Measurements from ENCODE around the gene CTSF. TPM values are rescaled to one million over a fixed set of nuclear protein-coding genes. Genes with fewer than 3 reads are reported as not detected.

CTSF gene
- total and polyA plus RNA-seq, 2 of the 8 experiments (the other 6 are each of a cell fraction or from before 2014, with no cell fraction given) = 0.58 to 2.3 TPM

DNA sequence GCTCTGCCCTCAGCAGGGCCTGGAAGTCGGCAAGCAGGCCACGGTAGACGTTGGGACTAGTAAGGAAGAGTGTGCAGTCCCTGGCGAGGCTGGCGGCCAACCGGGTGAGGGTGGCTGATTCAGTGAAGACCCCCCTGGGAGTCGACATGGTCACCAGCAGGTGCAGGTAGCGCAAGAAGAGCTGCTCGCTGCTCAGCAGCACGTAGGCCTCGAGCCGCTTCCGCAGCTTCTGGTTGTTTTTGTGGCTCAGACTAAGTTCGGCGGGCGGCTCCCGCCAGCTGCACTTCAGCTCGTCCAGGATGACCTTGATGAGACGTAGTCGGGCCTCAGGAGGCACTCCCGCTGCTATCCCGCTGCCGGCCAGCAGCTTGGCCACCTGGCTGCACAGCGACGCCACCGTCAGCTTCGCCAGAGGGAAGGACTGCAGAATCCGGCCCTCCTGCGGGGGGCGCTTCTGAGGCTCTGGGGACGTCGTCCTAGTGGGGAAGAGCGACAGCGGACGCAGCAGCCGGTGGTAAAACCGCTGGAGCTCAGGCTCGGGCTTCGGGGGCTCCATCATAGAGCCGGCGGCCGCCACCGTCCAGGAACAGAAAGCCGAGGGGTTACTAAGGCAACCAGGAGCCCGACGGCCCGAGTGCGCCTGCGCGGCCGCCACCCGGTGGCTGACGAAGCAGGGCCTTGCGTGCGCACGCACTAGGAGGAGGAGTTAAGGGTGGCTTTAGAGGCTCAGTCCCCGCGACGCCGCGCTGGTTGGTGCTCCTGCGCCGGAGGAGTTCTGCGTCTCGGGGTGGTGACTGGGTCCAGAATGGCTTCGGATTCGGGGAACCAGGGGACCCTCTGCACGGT, 24.3 kb upstream of the CTSF start, which contains the start of the genes CCDC87 and CCS (continued):
- TF ChIP-seq, protein P1, sequence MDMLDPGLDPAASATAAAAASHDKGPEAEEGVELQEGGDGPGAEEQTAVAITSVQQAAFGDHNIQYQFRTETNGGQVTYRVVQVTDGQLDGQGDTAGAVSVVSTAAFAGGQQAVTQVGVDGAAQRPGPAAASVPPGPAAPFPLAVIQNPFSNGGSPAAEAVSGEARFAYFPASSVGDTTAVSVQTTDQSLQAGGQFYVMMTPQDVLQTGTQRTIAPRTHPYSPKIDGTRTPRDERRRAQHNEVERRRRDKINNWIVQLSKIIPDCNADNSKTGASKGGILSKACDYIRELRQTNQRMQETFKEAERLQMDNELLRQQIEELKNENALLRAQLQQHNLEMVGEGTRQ (IDR thresholded peaks at IDR 0.05; ENCODE audit: low read length) = peak; percentile 6; the same call in 1 of the 2 replicates
- peak; percentile 72 for TF ChIP-seq KDM4A (IDR thresholded peaks at IDR 0.05; ENCODE audit: low read depth, low read length, severe bottlenecking)
- TF ChIP-seq, protein P2, sequence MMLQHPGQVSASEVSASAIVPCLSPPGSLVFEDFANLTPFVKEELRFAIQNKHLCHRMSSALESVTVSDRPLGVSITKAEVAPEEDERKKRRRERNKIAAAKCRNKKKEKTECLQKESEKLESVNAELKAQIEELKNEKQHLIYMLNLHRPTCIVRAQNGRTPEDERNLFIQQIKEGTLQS (IDR thresholded peaks at IDR 0.05; ENCODE audit: insufficient read depth, low read depth, low read length) = no peak
- TF ChIP-seq BACH1 (IDR thresholded peaks at IDR 0.05; ENCODE audit: low read length) = no peak
- TF ChIP-seq ZNF274 (IDR thresholded peaks at IDR 0.05; ENCODE audit: borderline replicate concordance, extremely low read depth, low read length) = no peak
- no peak for TF ChIP-seq SP2 (IDR thresholded peaks at IDR 0.05; ENCODE audit: low read length)
- TF ChIP-seq POLR2A (IDR thresholded peaks at IDR 0.05; ENCODE audit: control extremely low read depth in 1 of 2, low read depth in 2 of 2, low read length in 2 of 2) = peak; percentile 42 to 79; a peak in 2 of 3 replicates
- peak; percentile 51; the same call in 1 of the 2 replicates for TF ChIP-seq SRF (IDR thresholded peaks at IDR 0.05; ENCODE audit: low read depth, low read length)
- no peak for TF ChIP-seq PHF8 (conservative IDR thresholded peaks at IDR 0.05; ENCODE audit: low read depth, low read length)
- TF ChIP-seq KDM1A (IDR thresholded peaks at IDR 0.05; ENCODE audit: borderline replicate concordance, low read length) = no peak; the same call in 1 of the 2 replicates
- TF ChIP-seq SP1 (IDR thresholded peaks at IDR 0.05; ENCODE audit: low read depth, low read length) = 0 out of 2 replicates have a peak, but pooled peaks have one; percentile 26
- TF ChIP-seq SIX5 (IDR thresholded peaks at IDR 0.05; ENCODE audit: low read depth, low read length) = no peak
- TF ChIP-seq TCF12 (IDR thresholded peaks at IDR 0.05; ENCODE audit: low read depth, low read length) = peak; percentile 85; the same call in 1 of the 2 replicates
- peak; percentile 79 for TF ChIP-seq TAF1 (IDR thresholded peaks at IDR 0.05; ENCODE audit: low read depth, low read length)
- peak; percentile 68 to 80; a peak in 2 of 4 replicates for TF ChIP-seq SIN3A (conservative IDR thresholded peaks at IDR 0.05 in 1 of 2, IDR thresholded peaks at IDR 0.05 in 1 of 2; ENCODE audit: low read depth in 1 of 2, low read length in 2 of 2)
- peak; percentile 54 for TF ChIP-seq CREB1 (IDR thresholded peaks at IDR 0.05)
- TF ChIP-seq CHD1 (IDR thresholded peaks at IDR 0.05; ENCODE audit: low read depth, low read length) = no peak
- TF ChIP-seq POLR2AphosphoS5 (IDR thresholded peaks at IDR 0.05; ENCODE audit: low read depth, low read length) = peak; percentile 87
- peak; percentile 59 for TF ChIP-seq ASH2L (IDR thresholded peaks at IDR 0.05; ENCODE audit: low read length)
- 0 out of 2 replicates have a peak, but pooled peaks have one; percentile 29 for TF ChIP-seq GABPA (IDR thresholded peaks at IDR 0.05; ENCODE audit: borderline replicate concordance, insufficient read depth, low read length)
- no peak for TF ChIP-seq RNF2 (IDR thresholded peaks at IDR 0.05; ENCODE audit: borderline replicate concordance, low read depth, low read length, missing control alignments, poor library complexity, severe bottlenecking)
- 0 out of 2 replicates have a peak, but pooled peaks have one; percentile 3 for TF ChIP-seq TEAD4 (IDR thresholded peaks at IDR 0.05; ENCODE audit: low read depth, low read length)
- no peak for TF ChIP-seq BRCA1 (IDR thresholded peaks at IDR 0.05; ENCODE audit: low read depth, low read length)

All from H1 (cell line).